Measurements from ENCODE around the gene CRABP2.

The CRABP2 gene

DNA sequence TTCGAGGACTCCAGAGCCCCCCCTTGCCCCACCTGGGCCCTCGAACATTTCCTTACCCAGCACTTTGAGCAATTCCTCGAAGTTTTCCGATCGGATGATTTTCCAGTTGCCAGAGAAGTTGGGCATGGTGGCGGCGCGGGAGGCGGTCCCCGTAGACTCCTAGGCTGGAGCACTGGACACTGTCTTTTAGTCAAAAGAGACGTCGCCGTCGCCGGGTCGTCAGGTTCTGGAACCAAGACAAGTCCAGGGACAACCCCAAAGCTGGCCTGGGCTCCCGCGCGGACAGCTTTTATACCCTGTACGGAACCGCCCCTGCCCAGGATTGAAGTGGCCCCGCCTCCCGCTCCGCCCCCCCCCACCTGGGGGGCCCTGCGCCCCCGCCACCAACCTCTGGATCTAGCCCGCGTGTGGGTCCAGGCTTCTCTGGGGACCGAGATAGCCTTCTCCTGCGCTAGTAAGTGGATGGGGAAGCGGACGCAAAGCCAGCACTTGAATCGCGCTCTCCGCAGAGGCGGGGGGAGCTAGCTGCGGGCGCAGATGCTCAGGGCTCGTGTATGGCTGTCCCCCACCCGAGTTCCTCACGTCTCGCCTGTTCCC is at the start of gene CRABP2:
Gene CRABP2, minus strand, starts transcription at position 263 of the 597 bp plus-strand sequence. Its CDS starts 137 bp downstream, at position 126.
- in situ Hi-C loops (cut with MboI; ENCODE audit: low sequenced_read_pairs), result loop anchor here (25.0 kb wide), 1 partner anchor 182 kb away; the partner anchor contains the start of gene PEAR1

GRCh38 chr1:156754219-156754618 is 48.8 kb upstream of the CRABP2 start:
- in situ Hi-C loops (cut with MboI; ENCODE audit: low sequenced_read_pairs), result no loop called here

- in situ Hi-C loops (cut with MboI; ENCODE audit: low sequenced_read_pairs), result no loop called here
Observed at GRCh38 chr1:156752843-156753482, 47.6 kb upstream of the CRABP2 start.

DNA sequence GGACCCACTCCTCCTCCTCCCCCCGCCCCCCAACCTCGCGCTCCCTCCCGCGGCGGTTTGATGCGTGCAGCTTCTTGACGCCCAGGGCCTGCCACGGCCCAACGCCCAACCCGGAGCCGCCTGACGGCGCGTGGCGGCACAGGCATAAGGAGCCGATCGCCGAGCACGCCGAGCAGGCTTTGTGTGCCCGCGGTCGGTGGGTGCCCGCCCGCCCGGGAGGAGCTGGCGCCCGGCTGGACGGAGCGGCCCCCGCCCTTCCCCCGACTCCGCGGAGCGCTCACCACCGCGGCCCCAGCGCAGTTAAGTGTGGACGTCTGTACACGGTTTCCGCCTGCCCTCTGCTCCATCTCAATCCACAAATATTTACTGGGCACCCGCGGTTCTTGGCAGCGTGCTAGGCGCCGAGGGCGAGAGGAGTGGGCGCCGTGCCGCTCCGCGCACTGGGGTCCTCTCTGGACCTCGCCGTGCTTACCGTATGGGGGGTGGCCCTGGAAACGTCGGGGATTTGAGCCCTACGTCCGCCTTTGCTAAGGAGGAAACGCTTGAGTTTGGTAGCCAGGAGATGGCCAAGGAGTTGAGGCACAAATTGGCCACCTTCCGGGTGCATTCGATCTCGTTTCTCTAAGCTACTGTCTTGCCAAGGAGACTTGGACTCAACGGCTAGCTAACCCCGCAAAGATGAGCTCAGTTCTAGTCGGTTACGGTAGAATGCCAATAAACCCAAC is 46.5 kb upstream of the CRABP2 start:
- in situ Hi-C loops (cut with MboI; ENCODE audit: low sequenced_read_pairs), result no loop called here

GRCh38 chr1:156751451-156751756 is 46.0 kb upstream of the CRABP2 start, which contains the start of gene HDGF:
TSS of gene HDGF (minus strand) at chr1:156751675. CDS start at chr1:156751429, 246 bp downstream.
- in situ Hi-C loops (cut with MboI; ENCODE audit: low sequenced_read_pairs), result no loop called here

DNA sequence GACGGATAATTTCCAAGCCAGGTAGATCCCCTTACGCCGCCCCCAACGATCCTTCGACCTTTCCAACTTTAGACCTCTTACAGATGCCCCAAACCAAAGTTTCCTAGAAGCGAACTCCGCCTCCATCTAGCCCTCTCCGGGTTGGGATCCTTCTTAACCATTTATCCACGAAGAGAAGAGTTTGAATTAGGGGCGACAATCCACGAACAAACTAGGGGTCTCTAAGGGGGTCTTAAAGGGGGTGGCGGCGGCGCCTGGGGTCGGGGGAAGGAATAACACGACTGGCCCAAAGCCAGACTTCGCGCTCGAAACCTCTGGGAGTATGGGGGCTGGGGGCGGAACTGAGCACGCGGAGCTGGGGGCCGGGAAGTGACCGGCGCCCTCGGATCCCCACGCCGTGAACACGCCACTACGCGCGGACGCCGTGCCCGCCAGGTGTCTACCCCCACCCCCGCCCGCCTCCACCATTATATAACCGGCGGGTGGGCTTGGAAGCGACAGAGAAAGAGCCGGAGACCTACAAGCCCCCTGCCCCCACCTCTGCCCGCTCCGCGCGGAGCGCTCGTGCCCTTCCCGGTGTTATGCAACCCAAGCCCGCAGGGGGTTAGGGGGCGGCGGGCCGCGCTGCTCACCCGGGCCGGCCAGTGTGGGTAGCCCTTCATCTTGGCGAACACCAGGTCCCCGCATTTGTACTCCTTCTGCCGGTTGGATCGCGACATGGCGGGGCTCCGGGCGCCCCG is 45.5 kb upstream of the CRABP2 start:
- in situ Hi-C loops (cut with MboI; ENCODE audit: low sequenced_read_pairs), result no loop called here

- in situ Hi-C loops (cut with MboI; ENCODE audit: low sequenced_read_pairs), result no loop called here
Observed at GRCh38 chr1:156750191-156750672, 44.8 kb upstream of the CRABP2 start.

DNA sequence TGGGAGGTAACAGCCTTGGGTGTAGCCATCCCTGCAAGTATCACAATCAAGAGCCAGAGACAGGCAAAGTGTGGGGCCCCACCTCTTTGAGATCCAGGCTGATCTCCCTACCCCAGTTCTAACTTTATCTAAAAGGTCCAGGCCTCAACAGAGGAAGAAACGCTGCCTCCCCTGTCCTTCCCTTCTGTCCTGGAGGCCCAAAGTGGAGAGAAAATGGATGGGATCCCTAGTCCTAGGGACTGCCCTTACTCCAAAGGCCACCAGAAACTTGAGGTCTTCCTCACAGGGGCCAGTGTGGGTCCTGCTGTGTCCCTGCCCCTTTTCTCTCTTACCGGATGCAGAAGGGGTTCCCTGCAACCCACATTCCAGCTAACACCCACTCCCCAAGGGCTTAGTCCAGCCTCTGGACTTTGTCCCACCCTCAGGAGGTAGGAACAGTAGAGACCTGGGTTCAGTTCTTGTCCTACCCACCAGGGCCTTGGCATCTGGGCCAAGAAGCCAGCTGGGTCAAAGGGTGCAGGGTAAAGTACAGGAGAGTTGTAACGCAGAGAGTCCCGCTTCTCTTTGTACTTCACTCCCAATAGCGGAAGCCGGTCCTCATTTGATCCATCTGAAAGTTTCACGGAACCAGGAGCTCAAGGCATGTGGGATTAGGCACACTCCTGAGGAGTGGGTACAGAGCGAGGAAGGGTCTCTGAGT is 44.2 kb upstream of the CRABP2 start:
- in situ Hi-C loops (cut with MboI; ENCODE audit: low sequenced_read_pairs), result no loop called here

- in situ Hi-C loops (cut with MboI; ENCODE audit: low sequenced_read_pairs), result no loop called here
Observed at GRCh38 chr1:156748670-156749418, 43.5 kb upstream of the CRABP2 start.

DNA sequence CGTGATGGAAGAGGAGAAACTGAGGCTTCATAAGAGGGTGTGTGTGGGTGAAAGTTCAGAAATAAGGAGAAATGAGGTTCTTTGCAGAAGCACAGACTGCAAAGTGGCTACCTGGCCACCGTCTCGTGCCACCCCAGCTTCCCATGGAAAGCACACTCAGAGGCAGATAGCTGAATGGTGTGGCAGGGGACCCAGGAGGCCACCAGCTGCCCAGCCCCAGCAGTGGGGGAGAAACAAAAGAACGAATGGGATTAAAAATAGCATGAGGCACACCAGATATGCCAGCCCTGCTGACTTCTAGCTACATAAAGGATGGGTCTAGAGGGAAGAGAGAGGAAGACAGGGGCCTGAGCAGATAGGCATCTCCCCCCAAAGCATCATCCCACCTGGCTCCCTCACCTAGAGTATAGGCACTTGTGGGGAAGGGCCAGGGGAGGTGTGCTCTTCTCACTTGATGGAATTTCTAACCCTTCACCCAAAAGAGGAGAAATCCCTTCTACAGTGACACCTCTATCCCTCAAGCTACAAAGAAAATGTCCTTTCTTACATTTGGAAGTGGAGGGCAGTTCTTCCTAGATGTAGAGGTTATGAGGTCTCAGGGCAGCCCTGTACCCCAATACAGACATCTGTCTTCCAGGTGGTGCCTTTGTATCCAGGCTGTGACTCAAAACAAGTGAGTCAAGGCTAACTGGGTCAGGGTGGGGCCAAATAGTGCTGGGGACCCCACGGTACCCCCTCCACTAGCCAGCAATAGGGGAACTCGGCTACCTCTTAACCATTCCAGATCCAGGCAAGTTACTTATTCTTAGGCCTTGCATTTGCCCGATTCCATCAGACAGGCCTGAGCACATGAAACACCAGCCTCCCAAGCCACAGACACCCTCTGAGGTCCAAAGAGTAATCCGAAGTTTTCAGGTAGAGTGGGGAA is 42.6 kb upstream of the CRABP2 start:
- in situ Hi-C loops (cut with MboI; ENCODE audit: low sequenced_read_pairs), result no loop called here

DNA sequence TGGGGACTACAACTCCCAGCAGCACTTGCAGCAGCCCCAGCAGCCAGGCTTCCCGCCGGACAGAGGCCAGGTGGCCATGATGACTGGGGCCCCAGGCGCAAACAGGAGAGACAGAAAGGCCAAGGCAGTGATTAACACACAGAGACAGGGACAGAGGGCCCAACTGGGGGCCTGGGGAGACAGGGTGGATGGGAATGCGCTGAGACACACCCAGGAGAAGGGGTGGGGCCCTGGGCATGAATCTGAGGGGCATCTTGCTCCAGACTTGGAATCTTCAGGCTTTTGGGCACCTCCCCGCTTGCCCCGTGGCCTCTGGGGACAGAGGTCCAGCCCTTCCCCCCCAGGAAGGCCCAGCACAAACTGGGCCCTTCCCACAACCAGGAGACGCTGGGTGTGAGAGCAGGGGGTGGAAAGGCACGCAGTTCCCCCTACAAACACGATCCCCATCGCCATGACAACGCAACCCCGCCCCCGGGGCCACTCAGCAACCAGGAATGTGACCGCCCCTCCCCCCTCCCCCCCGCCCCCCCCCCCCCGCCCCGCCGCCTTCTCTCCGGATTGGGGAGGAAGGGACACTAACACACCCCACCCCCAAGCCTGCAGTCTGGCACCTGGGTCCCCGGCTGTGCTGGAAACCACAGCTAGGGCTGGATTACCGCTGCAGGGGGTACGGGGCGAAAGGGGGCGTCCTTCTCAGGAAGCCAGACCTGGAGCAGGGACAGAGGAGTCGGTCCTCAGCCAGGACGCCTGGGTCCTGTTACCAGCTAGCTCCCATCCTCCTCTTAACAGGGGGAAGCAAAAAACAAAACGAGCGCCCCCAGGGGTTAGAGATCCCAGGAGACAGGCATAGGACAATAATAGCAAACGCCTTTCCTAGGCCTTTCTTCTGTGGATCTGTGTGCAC is 41.6 kb upstream of the CRABP2 start:
- in situ Hi-C loops (cut with MboI; ENCODE audit: low sequenced_read_pairs), result no loop called here

GRCh38 chr1:156746406-156746727 is 41.0 kb upstream of the CRABP2 start:
- in situ Hi-C loops (cut with MboI; ENCODE audit: low sequenced_read_pairs), result no loop called here

GRCh38 chr1:156745881-156746280 is 40.5 kb upstream of the CRABP2 start:
- in situ Hi-C loops (cut with MboI; ENCODE audit: low sequenced_read_pairs), result no loop called here

DNA sequence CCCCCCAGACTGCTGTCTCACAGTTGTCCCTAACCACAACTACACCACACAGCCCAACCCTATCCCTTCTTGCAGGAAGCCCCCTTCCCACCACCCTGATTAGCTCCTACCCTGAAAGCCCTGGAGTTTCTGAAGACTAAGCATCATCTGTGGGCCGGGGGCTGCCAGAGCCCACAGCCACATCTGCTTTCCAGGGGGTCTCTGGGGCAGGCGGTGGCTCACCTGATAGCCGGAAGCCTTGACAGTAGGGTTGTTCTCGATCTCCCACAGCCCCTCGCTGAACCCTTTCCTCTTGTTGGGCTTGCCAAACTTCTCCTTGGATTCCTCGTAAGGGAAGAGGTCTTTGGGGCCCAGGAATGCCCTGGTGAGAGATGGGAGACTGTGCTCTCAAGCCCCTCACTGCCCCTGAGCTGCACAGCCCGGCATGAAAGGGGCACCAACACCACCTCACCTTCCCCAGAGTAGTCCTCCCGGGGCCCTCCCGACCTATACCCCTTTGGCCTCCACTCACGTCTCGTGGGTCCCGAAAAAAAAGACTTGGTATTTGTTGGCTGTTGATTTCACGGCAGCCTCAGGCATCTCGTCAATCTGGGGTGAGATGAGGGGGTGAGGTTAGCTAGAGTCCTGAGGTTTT is 39.5 kb upstream of the CRABP2 start:
- in situ Hi-C loops (cut with MboI; ENCODE audit: low sequenced_read_pairs), result no loop called here

- in situ Hi-C loops (cut with MboI; ENCODE audit: low sequenced_read_pairs), result no loop called here
Observed at GRCh38 chr1:156744344-156744743, 39.0 kb upstream of the CRABP2 start.

- in situ Hi-C loops (cut with MboI; ENCODE audit: low sequenced_read_pairs), result no loop called here
Observed at GRCh38 chr1:156743367-156744302, 38.3 kb upstream of the CRABP2 start.

Data from HL-60/S4 treated with retinoic acid at 250 ng/mL for 4 days and 3 days (cell line).